GM12873 (cell line): ENCODE results near the gene BCAN.

ENCODE experiments used
- TF ChIP-seq, protein P1 (sequence below): IDR thresholded peaks from 2 replicates; pipeline ENCODE4 v1.5.1; 2012; ENCODE audit warnings: low read depth, mild to moderate bottlenecking, moderate library complexity, low read length, control low read depth; ENCODE audit not compliant: insufficient read depth; ENCODE audit errors: missing control alignments

BCAN gene

DNA sequence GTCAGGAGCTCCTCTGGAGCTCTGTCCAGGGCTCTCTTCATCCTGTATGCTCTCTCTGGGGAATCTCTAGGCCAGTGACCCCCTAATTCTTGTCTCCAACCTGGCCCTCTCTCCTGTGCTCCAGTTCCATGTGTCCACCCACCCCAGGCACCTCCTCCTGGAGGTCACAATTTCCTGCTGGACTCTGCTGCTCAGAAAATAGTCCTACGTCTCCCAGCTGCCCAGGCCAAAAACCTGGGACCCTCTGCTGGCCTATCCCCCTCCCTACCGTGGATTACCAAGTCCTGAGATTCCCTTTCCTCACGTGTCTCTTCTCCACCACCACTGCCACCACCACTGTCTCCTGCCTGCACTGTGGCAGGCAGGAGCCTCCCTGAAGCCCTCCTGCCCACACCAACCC, 23.6 kb downstream of the BCAN start:
- TF ChIP-seq, protein P1, sequence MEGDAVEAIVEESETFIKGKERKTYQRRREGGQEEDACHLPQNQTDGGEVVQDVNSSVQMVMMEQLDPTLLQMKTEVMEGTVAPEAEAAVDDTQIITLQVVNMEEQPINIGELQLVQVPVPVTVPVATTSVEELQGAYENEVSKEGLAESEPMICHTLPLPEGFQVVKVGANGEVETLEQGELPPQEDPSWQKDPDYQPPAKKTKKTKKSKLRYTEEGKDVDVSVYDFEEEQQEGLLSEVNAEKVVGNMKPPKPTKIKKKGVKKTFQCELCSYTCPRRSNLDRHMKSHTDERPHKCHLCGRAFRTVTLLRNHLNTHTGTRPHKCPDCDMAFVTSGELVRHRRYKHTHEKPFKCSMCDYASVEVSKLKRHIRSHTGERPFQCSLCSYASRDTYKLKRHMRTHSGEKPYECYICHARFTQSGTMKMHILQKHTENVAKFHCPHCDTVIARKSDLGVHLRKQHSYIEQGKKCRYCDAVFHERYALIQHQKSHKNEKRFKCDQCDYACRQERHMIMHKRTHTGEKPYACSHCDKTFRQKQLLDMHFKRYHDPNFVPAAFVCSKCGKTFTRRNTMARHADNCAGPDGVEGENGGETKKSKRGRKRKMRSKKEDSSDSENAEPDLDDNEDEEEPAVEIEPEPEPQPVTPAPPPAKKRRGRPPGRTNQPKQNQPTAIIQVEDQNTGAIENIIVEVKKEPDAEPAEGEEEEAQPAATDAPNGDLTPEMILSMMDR, result no peak

DNA sequence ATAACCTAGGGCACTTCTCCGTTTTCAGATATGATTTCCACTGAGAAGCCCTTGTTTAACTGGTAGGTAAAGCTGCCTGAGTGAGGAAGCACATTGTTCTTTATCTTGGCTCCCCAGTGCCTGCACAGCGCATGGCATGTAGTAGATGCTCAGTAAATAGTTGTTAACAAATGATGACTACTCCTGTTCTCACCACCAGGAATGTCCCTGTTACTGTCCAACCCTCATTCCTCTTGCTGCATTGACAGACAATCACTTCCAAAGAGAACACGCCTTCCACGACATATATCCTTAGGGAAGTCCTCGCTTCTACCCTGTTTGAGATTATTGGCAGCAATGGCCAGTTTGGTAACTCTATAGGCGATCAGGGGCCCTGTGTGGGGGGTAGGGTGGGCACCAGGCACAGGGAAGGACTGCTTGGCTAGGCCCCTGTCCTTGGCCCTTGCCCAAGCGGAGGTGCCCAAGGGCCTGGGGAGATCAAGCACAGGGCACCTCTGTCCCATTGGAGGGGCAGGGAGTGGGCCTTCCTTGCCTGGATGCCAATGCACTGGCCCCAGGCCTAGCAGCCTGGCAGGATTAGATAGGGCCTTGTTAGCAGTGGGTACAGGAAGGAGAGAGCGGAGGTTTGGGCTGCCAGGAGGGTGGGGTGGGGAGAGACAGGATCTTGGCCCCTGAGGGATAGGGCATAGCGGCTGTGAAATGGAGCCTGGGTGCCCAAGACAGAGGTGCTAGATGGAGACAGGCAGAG, 25.1 kb downstream of the BCAN start:
- TF ChIP-seq, protein P1, result no peak

DNA sequence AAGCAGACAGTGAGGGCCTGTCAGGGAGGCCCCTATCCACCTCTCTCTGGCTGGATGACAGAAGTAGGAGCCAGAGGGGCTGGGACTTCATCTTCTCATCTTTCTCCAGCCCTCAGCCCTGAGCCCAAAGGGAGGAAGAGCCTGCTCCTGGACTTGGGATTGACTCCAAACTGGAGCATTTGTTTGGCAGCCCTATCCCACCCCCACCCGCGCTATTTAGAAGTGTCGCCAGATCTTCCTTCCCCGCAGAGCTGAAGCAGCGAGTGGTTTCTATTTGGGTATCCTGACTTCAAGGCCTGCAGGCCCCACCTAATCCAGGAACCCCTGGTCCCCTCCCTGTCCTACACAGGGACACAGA, 25.7 kb downstream of the BCAN start:
- TF ChIP-seq, protein P1, result no peak

DNA sequence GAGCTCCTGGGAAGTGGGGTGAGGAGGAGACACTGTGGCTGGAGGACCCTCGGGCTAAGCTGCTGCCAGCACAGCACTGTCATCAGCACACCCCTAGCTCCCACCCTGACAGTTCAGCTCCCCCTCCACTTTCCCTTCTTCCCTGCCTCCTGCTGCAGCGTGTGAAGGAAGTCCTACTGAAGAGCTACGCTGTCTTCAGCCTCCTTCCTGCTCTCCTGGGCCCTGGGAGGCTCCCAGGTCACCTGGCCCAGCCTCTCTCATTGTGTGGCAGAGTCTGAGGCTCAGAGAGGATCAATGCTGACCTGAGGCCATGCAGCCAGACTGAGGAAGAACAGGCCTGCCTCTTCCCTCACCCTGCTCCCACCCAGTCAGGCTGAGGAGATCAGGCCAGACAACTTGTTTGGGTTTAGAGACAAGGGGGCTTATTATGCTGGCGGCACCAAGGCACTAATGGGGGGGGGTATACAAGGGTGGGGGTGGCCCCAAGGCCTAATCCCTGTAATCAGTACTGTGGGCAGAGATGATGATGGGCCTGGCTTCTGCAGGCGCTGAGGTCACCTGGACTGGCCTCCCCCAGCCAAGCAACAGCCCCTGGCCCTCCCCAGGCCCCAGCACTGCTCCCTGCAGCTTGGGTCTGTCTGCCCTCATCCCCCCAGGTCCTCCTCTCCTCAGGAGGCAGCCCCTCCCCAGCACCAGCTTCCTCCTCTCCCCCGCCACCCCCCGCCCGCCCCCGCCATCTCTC, 26.2 kb downstream of the BCAN start:
- TF ChIP-seq, protein P1, result no peak

DNA sequence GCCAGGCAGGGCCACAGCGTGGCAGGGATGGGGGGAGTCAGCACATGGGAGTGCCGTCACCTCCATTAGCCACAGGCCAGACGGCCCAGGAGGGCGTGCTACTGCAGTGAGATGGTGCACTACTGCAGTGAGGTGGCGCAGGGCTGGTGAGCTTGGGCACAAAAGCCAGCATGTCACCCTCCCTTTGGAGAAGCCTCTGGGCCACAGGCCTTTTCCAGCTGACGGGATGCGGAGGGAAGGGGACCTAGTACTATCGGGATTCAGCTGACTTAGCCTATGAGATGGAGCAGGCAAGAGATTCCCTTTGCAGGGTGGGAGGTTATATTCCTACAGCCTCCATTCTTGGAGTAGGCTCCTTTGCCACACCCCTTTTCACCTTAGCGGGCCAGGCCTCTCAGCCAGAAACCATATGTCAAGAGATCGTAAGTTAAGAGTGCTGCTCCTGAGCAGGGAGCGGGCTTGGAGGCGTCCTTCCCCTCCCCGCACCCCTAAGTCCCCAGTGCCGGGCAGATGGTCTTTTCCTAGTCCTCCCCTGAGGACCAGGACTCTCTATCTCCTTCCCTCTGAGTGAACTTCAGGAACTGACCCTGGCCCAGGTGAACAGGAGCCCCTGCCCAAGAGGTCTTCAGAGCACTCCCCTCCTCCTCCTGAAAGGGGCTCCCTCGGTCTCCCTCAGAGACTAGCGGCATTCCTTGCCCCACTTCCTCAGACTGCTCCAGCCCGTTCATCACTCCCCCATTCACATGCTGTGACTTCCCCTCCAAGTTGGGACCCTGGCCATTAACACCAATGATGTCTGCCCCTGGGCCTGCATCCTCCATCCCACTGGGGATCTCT, 27.1 kb downstream of the BCAN start:
- TF ChIP-seq, protein P1, result no peak

DNA sequence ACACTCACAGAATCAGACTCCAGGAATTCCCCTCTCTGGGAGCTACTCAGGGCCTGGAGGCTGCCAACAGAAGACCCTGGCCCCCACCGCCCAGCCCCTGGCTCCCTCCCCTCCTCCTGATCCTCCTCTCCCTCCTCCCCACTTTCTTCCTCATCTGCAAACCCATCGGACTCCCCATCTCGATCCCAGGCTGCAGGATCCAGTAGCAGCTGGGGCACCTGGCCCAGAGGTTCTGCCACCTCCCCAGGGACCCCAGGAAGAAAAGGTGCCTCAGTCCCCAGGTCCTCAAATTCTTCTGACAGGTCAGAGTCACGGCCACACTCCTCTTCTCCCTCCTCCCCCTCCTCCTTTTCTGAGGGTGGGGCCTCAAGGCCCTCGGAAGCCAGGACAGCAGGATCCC, 27.9 kb downstream of the BCAN start:
- TF ChIP-seq, protein P1, result no peak

DNA sequence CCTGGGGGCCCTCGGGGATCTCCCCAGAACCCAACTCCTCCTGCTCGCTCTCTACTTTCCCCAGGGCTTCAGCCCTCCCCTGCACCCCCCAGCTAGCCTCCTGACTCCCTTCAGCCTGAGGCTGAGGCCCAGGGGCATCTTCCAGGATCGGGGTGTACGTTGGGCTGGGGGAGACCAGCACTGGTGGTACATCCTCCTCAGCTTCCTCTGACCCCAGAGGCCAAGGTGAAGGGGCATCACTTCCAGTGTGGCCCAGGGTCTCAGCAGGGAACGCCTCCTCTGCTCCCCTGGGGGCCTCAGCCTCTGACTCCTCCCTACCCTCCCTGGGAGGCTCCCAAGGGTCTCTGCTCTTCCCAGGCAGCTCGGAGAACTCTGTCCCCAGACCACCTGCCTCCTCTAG, 28.4 kb downstream of the BCAN start:
- TF ChIP-seq, protein P1, result no peak
